HG03520 (cell line): ENCODE results near the gene RXYLT1.

ENCODE experiments used
- ATAC-seq: cut with Tn5 transposase; IDR thresholded peaks from one replicate; pipeline ENCODE4 v1.9.1; 2021; ENCODE audit warnings: mild to moderate bottlenecking, moderate library complexity; ENCODE audit not compliant: unreplicated experiment

Gene RXYLT1

GRCh38 chr12:63795944-63796343, 16.2 kb downstream of the RXYLT1 start:
- no peak for ATAC-seq

GRCh38 chr12:63802012-63802608, 22.4 kb downstream of the RXYLT1 start:
- ATAC-seq, result no peak

DNA sequence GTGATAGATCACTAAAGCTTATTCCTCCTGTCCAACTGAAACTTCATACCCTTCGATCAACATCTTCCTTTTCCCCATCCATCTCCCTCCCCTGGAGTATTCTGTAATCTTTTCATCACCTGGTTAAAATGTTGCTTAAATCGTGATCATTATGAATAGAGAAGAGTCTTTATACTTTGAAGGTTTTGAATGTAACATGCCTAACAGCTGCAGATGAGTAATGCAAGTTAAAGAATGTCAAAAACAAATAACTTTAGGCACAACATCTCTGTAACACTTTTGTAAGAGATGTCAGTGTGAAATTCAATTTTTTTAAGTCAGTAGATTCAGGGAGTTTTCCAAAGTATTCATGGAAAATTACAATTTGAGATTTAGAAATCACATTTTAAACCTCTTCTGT, 25.0 kb downstream of the RXYLT1 start:
- ATAC-seq, result no peak

DNA sequence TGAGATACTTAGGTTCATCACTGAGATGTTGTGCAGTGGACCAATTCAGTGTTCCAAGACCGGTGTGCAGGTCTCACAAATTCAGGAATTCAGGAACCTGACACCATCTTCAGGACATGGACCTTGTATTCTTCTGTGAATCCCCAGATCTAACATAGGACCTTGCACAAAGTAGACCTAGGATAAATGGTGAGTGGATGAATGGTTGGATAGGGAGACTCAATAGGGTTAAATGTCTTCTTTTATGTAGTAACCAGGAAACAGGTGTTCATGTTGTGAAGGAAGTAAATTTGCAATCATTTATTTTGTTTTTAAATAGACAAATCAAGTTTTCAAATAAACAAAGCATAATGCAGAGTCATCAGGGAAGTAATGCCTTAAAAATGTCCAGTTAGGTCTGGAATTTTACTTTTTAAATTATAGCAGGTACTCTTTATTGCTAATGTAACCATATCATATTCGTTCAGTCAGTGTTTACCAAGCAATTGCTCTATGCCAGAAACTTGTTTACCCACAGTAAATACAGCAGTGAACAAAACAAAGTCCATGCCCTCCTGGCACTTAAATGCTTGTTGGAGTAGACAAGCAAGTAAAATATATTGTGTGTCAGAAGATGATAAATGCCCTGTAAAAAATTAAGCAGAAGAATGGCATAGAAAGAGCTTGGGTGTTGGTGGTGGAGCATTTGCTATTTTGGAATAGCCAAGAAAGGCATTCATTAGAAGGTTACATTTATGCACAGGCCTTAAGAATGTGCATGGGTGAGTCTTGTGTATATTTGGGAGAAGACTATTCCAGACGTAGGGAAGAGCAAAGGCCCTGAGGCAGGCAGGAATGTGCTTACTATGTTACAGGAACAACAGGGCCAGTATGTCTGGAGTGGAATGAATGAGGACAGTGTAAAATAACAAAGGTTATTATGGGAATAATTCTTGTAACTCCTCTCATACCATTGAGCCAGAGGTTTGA, 26.3 kb downstream of the RXYLT1 start:
- ATAC-seq, result no peak

DNA sequence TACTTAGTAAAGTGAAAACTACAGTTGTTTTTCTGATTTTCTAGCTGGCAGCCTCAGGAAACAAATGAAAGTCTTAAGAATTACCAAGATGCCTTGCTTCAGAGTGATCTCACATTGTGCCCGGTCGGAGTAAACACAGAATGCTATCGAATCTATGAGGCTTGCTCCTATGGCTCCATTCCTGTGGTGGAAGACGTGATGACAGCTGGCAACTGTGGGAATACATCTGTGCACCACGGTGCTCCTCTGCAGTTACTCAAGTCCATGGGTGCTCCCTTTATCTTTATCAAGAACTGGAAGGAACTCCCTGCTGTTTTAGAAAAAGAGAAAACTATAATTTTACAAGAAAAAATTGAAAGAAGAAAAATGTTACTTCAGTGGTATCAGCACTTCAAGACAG, 28.9 kb downstream of the RXYLT1 start:
- ATAC-seq, result no peak

DNA sequence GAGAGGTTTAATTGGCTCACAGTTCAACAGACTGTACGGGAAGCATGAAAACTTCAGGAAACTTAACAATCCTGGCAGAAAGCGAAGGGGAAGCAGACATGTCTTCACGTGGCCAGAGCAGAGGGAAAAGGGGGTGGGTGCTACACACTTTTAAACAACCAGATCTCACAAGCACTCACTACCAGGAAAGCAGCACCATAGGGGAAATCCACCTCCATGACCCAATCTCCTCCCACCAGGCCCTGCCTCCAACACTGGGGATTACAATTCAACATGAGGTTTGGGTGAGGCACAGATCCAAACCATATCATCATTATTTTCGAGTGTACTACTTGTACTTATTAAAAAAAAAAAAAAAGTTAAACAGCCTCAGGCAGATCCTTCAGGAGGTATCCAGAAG, 29.9 kb downstream of the RXYLT1 start:
- no peak for ATAC-seq

DNA sequence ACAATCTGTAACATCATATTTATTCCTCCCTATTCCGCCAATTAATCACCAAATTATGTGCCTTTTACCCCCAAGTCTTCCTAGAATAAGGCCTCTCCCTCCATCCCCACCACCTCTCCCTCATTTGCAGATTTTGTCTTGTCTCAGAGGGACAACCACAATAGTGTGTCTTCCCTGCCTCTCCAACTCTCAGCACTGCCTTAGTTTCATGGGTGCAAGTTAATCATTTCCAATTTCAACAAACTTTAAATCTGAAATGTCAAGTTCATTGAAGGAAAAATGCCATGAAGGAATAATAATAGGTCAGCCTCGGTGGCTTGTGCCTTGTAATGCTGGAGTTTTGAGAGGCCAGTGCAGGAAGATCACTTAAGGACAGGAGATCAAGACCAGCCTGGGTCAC, 31.6 kb downstream of the RXYLT1 start:
- no peak for ATAC-seq

GRCh38 chr12:63811755-63812154, 32.0 kb downstream of the RXYLT1 start:
- ATAC-seq, result no peak

DNA sequence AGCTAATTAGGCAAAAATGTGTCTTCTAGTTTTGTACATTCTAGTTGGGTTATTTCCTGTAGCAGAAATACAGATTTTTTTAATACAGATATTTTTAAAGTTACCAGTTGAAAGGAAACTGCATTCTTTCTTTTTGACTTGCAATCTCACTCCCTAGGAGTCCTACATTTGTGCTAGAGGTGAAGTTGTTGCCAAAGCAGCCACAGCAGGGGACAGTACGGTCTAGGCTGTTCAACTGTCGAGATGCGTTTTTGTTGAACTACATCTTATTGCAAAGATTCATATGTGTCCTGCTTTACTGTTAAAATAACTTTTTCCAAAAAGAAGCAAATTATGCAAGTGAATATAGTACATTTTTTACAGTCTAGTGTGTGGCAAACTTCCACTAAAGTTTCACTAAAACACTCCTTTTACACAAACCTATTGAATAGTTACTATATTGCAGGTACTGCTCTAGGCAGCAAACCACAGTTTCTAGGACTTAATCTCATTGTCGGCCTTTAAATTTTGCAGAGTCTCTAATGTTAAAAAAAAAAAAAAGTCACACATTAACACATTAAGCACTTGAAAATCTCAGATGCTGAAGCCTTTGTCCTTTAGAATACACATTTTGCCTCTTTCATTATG, 34.5 kb downstream of the RXYLT1 start:
- ATAC-seq, result peak; percentile 39

- no peak for ATAC-seq
Observed at GRCh38 chr12:63815482-63815852, 35.8 kb downstream of the RXYLT1 start.

DNA sequence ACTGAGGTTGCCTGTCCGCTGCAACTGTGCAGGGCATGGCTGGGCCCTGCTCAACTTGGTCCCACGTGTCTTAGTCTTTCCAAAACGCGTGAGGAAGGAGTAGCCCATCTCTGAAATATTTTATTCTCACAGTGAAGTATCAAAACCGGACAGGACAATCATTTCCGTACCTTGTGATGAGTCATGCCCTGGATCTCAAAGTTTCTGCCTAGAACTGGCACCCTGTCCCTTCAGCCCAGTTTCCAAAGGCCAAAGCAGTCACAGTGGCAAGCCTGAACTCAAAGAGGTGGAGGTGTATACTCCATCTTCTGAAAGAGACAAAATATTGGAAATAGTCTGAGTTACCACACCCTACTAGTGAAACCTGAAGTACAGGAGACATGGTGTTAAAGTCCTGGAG, 36.3 kb downstream of the RXYLT1 start:
- peak; percentile 43 for ATAC-seq

DNA sequence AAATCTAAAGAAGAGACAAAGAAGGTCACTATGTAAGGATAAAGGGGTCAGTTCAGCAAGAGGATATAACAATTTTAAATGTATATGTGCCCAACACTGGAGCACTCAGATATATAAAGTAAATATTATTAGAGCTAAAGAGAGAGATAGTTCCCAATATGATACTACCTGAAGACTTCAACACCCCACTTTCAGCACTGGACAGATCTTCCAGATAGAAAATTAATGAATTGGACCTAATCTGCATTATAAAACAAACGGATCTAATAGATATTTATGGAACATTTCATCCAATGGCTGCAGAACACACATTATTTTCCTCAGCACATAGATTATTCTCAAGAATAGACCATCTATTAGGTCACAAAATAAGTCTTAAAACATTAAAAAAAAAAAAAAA, 40.7 kb downstream of the RXYLT1 start:
- ATAC-seq, result no peak

GRCh38 chr12:63821781-63822251, 42.1 kb downstream of the RXYLT1 start:
- ATAC-seq, result no peak

- no peak for ATAC-seq
Observed at GRCh38 chr12:63822352-63822751, 42.6 kb downstream of the RXYLT1 start.

DNA sequence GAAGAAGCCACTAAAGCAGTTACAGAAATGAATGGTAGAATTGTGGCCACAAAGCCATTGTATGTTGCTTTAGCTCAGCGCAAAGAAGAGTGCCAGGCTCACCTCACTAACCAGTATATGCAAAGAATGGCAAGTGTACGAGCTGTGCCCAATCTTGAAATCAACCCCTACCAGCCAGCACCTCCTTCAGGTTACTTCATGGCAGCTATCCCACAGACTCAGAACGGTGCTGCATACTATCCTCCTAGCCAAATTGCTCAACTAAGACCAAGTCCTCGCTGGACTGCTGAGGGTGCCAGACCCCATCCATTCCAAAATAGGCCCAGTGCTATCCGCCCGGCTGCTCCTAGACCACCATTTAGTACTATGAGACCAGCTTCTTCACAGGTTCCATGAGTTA, 43.3 kb downstream of the RXYLT1 start:
- ATAC-seq, result no peak

GRCh38 chr12:63826006-63826585, 46.4 kb downstream of the RXYLT1 start:
- no peak for ATAC-seq

DNA sequence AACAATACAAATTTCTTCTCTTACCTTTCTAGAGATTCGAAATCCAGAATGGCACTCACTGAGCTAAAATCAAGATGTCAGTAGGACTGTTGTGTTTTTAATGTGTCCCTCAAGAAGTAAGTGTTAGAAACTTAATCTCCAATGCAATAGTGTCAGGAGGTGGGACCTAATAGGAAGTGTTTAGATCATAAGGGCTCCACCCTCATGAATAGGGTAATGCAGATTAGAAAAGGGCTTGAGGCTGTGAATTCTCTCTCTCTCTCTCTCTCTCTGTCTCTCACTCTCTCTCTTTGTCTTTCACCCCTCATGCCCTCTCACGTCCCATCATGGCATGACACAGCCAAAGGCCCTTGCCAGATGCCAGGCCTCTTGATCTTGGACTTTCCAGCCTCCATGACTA, 49.2 kb downstream of the RXYLT1 start:
- no peak for ATAC-seq

- ATAC-seq, result no peak
Observed at GRCh38 chr12:63836046-63836445, 56.3 kb downstream of the RXYLT1 start.

DNA sequence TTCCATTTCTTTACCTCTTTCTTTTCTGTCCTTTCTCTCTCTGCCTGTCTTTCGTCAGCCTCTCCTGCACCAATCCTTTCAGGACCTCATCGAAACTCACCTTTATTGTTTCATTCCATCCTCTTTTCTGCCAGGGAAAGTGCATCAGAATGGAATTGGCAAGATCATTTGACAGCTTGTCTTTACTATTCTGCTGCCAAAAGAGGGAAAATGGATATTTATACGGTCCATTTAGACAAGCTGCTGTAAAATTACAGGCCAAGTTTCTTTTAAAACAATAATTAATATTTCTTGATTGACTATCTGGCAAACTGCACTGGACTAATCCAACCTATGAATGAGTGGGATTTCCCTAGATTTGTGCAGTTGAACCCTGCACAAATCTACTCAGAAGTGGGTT, 57.2 kb downstream of the RXYLT1 start:
- ATAC-seq, result no peak

GRCh38 chr12:63838411-63838810, 58.7 kb downstream of the RXYLT1 start:
- no peak for ATAC-seq

GRCh38 chr12:63841011-63841410, 61.3 kb downstream of the RXYLT1 start:
- ATAC-seq, result no peak
